ENCODE measurements around the gene CSRNP3.

The CSRNP3 gene

GRCh38 chr2:165497659-165498317 lies 28.3 kb downstream of the CSRNP3 start:
- Mint-ChIP-seq H3K4me3 (no peak overlapping the region), H3K9me3 (no peaks in the 10 kb centered on the region), H3K27ac (no peak overlapping the region)

GRCh38 chr2:165499131-165499530 lies 29.6 kb downstream of the CSRNP3 start:
- no peaks in the 10 kb centered on the region for H3K9me3 Mint-ChIP-seq
- no peaks in the 10 kb centered on the region for H3K36me3 Mint-ChIP-seq (ENCODE audit: low read depth)
- no peak overlapping the region for H3K27ac Mint-ChIP-seq
- H3K4me1 Mint-ChIP-seq (ENCODE audit: low read depth): no peaks in the 10 kb centered on the region
- DNase-seq: no peak
- no peaks in the 10 kb centered on the region for H3K27me3 Mint-ChIP-seq
- no peak overlapping the region for H3K4me3 Mint-ChIP-seq

More at GRCh38 chr2:165497659-165498317, 28.3 kb downstream of the CSRNP3 start:
- no peak for DNase-seq
- Mint-ChIP-seq H3K4me1 (ENCODE audit: low read depth) (no peaks in the 10 kb centered on the region), H3K36me3 (ENCODE audit: low read depth) (no peaks in the 10 kb centered on the region), H3K27me3 (no peaks in the 10 kb centered on the region)

GRCh38 chr2:165500001-165500400 lies 30.5 kb downstream of the CSRNP3 start:
- no peaks in the 10 kb centered on the region for H3K36me3 Mint-ChIP-seq (ENCODE audit: low read depth)
- no peak for DNase-seq
- no peaks in the 10 kb centered on the region for H3K4me1 Mint-ChIP-seq (ENCODE audit: low read depth)
- H3K27me3 Mint-ChIP-seq: no peaks in the 10 kb centered on the region
- H3K27ac Mint-ChIP-seq: no peak overlapping the region
- no peak overlapping the region for H3K4me3 Mint-ChIP-seq
- no peaks in the 10 kb centered on the region for H3K9me3 Mint-ChIP-seq

- Mint-ChIP-seq H3K4me3 (no peak overlapping the region), H3K4me1 (ENCODE audit: low read depth) (no peaks in the 10 kb centered on the region), H3K9me3 (no peaks in the 10 kb centered on the region), H3K27me3 (no peaks in the 10 kb centered on the region), H3K27ac (no peak overlapping the region), H3K36me3 (ENCODE audit: low read depth) (no peaks in the 10 kb centered on the region)
- no peak for DNase-seq
Measured at GRCh38 chr2:165500816-165501215, 31.3 kb downstream of the CSRNP3 start.

GRCh38 chr2:165505514-165505913 lies 36.0 kb downstream of the CSRNP3 start:
- Mint-ChIP-seq H3K36me3 (ENCODE audit: low read depth) (no peaks in the 10 kb centered on the region), H3K4me1 (ENCODE audit: low read depth) (no peaks in the 10 kb centered on the region), H3K4me3 (no peak overlapping the region), H3K27ac (no peak overlapping the region), H3K9me3 (no peaks in the 10 kb centered on the region), H3K27me3 (no peaks in the 10 kb centered on the region)
- DNase-seq: no peak

- H3K4me3 Mint-ChIP-seq: no peak overlapping the region
- no peaks in the 10 kb centered on the region for H3K36me3 Mint-ChIP-seq (ENCODE audit: low read depth)
Measured at GRCh38 chr2:165508927-165509326, 39.4 kb downstream of the CSRNP3 start.

GRCh38 chr2:165513479-165513878 lies 44.0 kb downstream of the CSRNP3 start:
- DNase-seq: no peak
- no peaks in the 10 kb centered on the region for H3K9me3 Mint-ChIP-seq
- H3K4me3 Mint-ChIP-seq: no peak overlapping the region
- H3K36me3 Mint-ChIP-seq (ENCODE audit: low read depth): no peaks in the 10 kb centered on the region
- no peaks in the 10 kb centered on the region for H3K27me3 Mint-ChIP-seq
- no peaks in the 10 kb centered on the region for H3K4me1 Mint-ChIP-seq (ENCODE audit: low read depth)
- H3K27ac Mint-ChIP-seq: no peak overlapping the region

More at GRCh38 chr2:165508927-165509326, 39.4 kb downstream of the CSRNP3 start:
- H3K27ac Mint-ChIP-seq: no peak overlapping the region
- no peaks in the 10 kb centered on the region for H3K27me3 Mint-ChIP-seq
- H3K4me1 Mint-ChIP-seq (ENCODE audit: low read depth): no peaks in the 10 kb centered on the region
- H3K9me3 Mint-ChIP-seq: no peaks in the 10 kb centered on the region
- DNase-seq: no peak

GRCh38 chr2:165518611-165519010 lies 49.1 kb downstream of the CSRNP3 start:
- no peak overlapping the region for H3K27ac Mint-ChIP-seq
- H3K36me3 Mint-ChIP-seq (ENCODE audit: low read depth): no peaks in the 10 kb centered on the region
- H3K9me3 Mint-ChIP-seq: no peaks in the 10 kb centered on the region
- H3K27me3 Mint-ChIP-seq: no peaks in the 10 kb centered on the region
- no peaks in the 10 kb centered on the region for H3K4me1 Mint-ChIP-seq (ENCODE audit: low read depth)
- no peak overlapping the region for H3K4me3 Mint-ChIP-seq
- DNase-seq: no peak

- Mint-ChIP-seq H3K27me3 (no peaks in the 10 kb centered on the region), H3K9me3 (no peaks in the 10 kb centered on the region), H3K4me1 (ENCODE audit: low read depth) (no peaks in the 10 kb centered on the region), H3K36me3 (ENCODE audit: low read depth) (no peaks in the 10 kb centered on the region), H3K4me3 (no peak overlapping the region), H3K27ac (no peak overlapping the region)
- no peak for DNase-seq
Measured at GRCh38 chr2:165522719-165523118, 53.2 kb downstream of the CSRNP3 start.

- H3K9me3 Mint-ChIP-seq: no peaks in the 10 kb centered on the region
- H3K27ac Mint-ChIP-seq: no peak overlapping the region
- no peaks in the 10 kb centered on the region for H3K27me3 Mint-ChIP-seq
- DNase-seq: no peak
- H3K4me1 Mint-ChIP-seq (ENCODE audit: low read depth): no peaks in the 10 kb centered on the region
- no peaks in the 10 kb centered on the region for H3K36me3 Mint-ChIP-seq (ENCODE audit: low read depth)
- no peak overlapping the region for H3K4me3 Mint-ChIP-seq
Measured at GRCh38 chr2:165524720-165525119, 55.2 kb downstream of the CSRNP3 start.

GRCh38 chr2:165528691-165529090 lies 59.2 kb downstream of the CSRNP3 start:
- Mint-ChIP-seq H3K9me3 (no peaks in the 10 kb centered on the region), H3K27me3 (no peaks in the 10 kb centered on the region), H3K4me1 (ENCODE audit: low read depth) (no peaks in the 10 kb centered on the region), H3K36me3 (ENCODE audit: low read depth) (no peaks in the 10 kb centered on the region), H3K4me3 (no peak overlapping the region), H3K27ac (no peak overlapping the region)
- no peak for DNase-seq

- no peaks in the 10 kb centered on the region for H3K36me3 Mint-ChIP-seq (ENCODE audit: low read depth)
- no peak overlapping the region for H3K27ac Mint-ChIP-seq
- H3K4me1 Mint-ChIP-seq (ENCODE audit: low read depth): no peaks in the 10 kb centered on the region
- no peak overlapping the region for H3K4me3 Mint-ChIP-seq
- no peaks in the 10 kb centered on the region for H3K9me3 Mint-ChIP-seq
- no peaks in the 10 kb centered on the region for H3K27me3 Mint-ChIP-seq
- DNase-seq: no peak
Measured at GRCh38 chr2:165529130-165529529, 59.6 kb downstream of the CSRNP3 start.

GRCh38 chr2:165533331-165533730 lies 63.8 kb downstream of the CSRNP3 start:
- H3K9me3 Mint-ChIP-seq: no peaks in the 10 kb centered on the region
- H3K36me3 Mint-ChIP-seq (ENCODE audit: low read depth): no peaks in the 10 kb centered on the region
- H3K27ac Mint-ChIP-seq: no peak overlapping the region
- no peaks in the 10 kb centered on the region for H3K4me1 Mint-ChIP-seq (ENCODE audit: low read depth)
- DNase-seq: no peak
- H3K27me3 Mint-ChIP-seq: no peaks in the 10 kb centered on the region
- H3K4me3 Mint-ChIP-seq: no peak overlapping the region

GRCh38 chr2:165535471-165535870 lies 66.0 kb downstream of the CSRNP3 start:
- Mint-ChIP-seq H3K27me3 (no peaks in the 10 kb centered on the region), H3K4me1 (ENCODE audit: low read depth) (no peaks in the 10 kb centered on the region), H3K36me3 (ENCODE audit: low read depth) (no peaks in the 10 kb centered on the region), H3K4me3 (no peak overlapping the region), H3K9me3 (no peaks in the 10 kb centered on the region), H3K27ac (no peak overlapping the region)
- no peak for DNase-seq

GRCh38 chr2:165536851-165537499 lies 67.5 kb downstream of the CSRNP3 start:
- H3K9me3 Mint-ChIP-seq: no peaks in the 10 kb centered on the region
- no peak for DNase-seq
- no peak overlapping the region for H3K4me3 Mint-ChIP-seq
- H3K27me3 Mint-ChIP-seq: no peaks in the 10 kb centered on the region
- no peaks in the 10 kb centered on the region for H3K4me1 Mint-ChIP-seq (ENCODE audit: low read depth)
- no peaks in the 10 kb centered on the region for H3K36me3 Mint-ChIP-seq (ENCODE audit: low read depth)
- no peak overlapping the region for H3K27ac Mint-ChIP-seq
